HG03066 (cell line): ENCODE measurements around the gene CDH22.

Experiments used
- ATAC-seq: cut with Tn5 transposase; IDR thresholded peaks from one replicate; pipeline ENCODE4 v1.9.1; 2021; ENCODE audit warnings: low read depth; ENCODE audit not compliant: unreplicated experiment

Gene CDH22

DNA sequence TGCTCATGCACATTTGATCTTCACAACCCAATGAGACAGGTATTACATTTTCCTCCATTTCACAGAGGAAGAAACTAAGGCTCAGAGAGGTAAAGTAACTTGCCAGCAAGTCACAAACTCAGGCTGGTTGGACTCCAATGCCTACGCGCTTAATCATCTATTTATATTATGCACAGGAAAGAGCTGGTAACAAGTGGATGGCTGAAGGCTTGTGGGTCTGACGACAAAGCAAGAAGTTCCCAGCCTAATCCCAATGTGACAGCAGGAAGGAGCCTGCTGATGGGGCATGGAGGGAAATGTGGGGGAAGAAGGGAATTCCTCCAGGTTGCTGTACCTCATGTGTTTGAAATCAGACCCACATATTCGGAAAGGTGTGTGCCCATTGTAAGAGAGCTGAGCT, 3.9 kb downstream of the CDH22 start:
- ATAC-seq = no peak

DNA sequence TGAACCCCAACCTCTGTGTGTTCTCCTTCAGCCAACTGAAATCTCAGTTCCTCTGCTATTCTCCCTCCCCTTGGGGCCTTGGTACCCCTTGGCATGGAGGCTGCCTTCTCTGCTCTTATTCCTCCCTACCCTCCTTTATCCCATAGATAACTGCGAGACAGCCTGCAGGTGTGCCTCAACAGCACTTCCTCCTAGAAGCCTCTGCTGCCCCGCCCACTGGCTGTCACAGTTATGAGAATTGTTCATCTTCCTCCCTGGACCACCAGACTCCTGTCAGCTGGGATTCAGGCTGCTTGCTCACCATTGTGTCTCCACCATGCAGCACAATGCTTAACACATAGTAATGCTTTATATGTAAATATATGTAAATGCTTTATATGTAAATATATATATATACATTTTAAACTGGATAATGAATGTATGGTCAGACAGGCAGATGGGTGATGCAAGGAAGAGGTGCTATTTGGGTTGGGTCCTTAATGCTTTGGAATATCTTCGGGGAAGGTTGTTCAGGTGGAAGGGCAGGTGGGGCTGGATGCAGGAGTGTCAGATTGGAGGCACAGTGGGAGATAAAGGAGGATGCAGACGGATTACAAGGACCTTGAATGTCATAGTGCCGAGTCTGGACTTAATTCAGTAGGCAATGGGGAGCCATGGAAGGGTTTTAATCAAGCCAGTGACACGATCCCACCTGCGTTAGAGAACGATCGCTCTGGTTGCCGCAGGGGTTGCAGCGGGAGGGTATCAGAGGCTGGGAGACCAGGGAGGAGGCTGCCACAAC, 4.9 kb downstream of the CDH22 start:
- ATAC-seq = no peak

DNA sequence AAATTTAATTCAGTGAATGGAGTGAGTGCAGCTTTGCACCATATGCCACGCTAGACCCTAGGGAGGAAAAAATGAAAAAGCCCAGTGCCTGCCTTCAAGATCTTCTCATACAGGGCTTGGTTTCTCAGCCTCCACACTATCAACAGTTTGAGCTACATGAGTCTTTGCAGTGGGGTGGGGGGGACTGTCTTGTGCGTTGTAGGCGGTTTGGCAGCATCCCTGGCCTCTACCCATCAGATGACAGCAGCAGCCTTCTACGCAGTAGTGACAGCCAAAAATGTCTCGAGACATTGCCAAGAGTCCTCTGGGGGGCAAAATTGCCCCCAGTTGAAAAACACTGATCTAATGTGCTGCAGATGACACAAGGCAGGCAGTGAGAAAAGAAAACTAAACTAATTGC, 6.2 kb downstream of the CDH22 start:
- ATAC-seq = no peak

DNA sequence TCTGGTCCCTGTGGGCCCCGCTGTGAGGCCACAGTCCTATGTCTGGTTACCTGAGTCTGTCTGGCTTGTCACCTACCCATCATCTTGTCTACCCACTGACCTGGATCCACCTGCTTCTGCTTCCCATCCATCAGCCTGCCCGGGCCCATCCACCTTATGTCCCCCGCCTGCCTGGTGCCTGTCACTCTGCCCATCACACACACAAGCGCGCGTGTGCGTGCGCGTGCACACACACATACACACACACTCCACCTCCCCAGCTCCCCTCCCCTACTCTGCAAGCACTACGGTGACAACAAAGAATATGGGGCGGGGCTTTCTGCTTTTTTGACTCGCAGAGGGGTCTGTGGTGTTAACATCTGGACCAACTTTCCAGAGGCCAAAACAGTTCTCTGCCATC, 8.0 kb downstream of the CDH22 start:
- no peak for ATAC-seq

DNA sequence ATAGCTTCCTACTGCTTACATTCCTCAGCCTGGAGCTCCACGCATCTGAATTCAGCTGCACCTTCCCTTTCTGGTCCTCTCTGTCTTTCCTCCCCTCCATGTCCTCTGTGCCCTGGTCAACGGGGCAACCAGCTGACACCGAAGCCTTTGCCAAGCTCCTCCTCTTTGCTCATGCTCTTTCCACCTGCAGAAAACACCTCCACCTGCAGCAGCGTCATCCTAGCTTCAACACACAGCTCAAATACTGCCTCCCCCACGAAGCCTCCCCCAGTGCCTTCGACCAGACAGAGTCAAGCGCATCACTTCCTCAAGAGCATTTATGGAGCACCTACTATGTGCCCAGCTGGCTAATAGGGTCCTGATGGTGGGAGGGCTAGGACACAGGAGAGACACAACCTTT, 9.2 kb downstream of the CDH22 start:
- no peak for ATAC-seq

DNA sequence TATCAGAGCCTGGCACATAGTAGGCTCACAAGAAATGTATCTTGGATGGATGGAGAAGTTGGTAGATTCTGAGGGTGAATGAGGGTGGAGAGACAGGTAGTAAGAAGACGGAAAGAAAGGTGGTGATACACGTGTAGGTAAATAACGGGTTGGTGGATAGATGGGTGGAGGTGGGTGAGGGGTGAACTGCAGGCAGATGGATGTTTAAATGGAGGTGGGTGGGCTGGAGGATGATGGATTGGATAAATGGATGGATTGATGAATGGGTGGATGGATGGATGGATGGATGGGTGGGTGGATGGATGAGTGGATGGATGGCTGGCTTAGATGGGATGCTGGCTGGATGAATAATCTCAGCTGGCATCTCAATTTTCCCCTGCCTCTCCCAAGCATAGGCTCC, 9.9 kb downstream of the CDH22 start:
- no peak for ATAC-seq

DNA sequence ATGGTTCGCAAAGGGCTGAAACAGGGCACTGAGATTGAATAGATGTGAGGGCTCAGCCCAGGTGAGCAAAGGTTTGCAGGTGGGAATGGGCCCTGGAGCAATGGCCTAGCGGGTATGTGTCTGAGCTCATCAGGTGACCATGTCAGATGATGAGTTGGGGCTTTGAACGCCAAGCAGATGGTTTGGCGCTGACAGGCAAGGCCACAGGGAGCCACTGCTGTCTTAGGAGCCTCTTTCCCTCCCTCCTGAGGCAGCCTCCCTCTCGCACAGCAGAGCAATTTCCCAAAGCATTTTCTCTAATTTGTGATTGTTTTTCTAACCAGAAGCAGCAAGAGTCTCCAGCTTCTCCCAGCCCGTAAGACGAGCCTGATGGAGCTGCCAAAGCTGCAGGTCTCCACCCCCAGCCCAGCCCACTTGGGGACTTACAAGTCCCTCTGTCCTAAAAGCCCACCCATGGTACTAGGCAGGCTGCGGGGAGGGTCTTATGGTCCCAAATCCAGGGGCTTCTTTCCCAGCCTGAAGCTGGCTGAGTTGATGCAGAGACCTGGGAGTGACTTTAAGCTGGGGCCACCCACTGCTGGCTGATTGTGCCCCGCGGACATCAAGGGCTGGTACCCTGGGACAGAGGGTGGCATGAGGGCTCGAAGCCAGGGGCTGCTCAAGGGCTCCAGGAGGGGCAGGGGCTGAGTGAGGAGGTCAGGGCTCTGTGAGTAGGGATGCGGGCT, 11.6 kb downstream of the CDH22 start:
- ATAC-seq = no peak

DNA sequence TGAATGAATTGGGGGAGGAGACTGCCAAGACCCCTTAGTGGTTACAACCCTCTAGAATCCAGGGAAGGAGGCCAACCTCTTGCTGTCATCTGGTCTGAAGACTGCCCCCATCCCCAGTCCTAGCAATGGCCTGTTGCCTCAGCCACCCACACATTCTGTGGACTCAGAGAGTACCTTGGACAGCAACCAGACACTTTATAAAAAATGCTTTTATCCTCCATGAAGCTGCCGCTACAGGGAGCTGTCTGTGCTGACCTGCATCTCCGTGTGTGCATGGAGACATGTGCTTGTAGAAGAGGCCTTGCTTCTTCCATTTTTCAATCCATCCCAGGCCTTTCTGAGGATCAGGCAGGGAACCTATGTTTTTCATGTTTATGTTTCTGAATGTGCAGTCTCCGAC, 15.2 kb downstream of the CDH22 start:
- ATAC-seq = no peak

DNA sequence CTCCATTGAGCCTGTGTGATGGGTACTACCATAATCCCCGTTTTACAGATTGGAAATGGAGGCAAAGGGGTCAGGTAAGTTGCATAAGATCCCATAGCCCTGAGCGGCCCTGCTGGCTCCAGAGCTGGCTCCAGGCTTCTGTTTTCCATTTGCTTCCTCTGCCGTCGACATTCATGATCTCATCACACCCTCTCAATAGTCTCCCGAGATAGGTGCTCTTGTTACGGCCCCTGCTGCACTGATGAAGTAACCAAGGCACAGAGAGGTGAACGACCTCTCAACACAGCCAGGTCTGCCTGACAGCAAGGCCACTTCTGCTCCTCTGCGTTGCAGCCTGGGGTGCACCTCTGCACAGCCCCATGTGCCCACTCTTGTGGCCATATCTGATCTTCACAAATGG, 16.9 kb downstream of the CDH22 start:
- ATAC-seq = no peak

DNA sequence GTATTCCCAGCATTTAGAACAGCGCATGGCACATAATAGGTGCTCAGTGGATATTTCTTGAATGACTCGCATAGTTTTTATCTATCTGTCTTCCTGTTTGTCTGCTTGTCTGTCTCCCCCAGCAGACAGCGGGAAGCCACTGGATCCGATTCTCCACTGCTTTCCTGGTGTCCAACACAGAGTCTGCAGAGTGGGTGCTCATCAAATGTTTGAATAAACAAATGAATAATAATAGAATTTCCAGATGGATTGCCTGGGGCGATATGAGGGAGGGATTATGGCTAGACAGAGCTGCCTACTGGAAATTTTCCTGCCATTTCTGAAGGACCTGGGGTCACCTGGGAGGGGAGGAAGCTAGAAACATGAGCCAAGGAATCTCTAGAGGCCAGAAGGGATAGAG, 18.9 kb downstream of the CDH22 start:
- ATAC-seq = no peak

DNA sequence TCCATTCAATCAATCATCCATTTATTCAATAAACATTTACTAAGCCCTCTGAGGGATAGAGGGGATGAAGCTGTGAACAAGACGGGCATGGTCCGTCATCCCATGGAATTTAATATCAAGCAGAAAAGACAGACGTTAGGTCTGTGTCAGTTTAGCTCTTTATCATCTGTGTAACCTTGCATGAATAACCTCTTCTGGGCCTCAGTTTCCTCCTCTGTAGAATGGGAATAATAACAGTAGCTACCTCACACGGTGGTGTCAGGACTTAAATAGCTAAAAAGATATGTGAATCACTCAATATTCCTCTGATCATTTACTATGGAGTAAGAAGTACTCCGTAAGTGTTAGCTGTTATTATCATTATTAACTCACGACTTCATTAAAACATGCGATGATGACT, 21.3 kb downstream of the CDH22 start:
- no peak for ATAC-seq

DNA sequence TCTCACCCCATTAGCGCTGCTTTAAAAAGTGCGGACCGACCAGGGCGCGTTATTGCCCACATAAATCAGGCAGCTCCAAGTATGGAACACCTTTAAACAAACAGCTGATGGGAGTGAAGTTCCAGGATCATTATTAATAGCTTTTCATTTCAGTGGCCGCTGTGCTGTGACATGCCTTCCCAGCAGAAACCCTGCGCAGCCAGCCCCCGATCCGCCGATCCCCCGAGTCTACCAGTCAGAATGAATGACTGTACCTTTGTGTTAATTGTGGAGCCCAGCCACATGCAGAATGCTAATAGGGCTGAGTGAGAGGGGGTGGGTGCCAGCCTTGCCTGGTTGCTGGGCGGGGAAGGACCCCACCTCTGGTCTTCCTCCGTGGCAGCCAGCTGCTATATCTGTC, 21.9 kb downstream of the CDH22 start:
- ATAC-seq = no peak

DNA sequence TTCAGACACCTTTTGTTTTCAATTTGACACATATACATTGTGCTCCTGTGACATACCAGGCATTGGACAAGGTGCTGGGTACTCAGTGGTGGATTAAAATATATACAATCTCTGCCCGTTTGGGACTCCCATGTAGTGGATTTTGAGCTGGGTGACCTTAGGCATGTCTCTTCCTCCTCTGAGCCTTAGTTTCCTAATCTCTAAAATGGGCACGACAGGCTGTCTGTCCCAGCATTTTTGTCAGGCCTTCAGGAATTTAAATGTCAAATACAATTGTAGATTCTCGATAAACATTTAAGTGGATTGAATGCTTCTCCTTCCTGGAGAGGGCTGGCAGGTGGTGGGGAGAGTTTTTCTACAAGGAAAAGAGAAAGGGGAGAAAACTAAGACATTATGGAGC, 22.6 kb downstream of the CDH22 start:
- ATAC-seq = no peak

DNA sequence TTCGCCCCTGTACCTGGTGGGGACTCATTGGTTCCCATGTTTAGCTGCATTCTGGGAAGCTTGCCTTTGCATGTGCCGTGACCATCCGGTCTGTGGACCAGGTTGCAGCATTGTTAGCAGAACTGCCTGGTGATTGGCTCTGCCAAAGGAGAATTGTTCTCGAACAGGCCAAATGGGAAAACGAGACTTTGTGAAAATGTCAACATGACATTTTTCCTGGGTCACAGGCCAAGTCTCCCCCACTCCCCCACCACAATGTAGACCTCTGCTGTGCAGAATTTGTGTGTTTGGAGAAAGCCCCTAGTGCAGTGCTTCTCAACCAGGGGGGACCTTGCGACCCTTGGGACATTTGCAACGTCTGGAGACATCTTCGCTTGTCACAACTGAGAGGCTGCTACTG, 23.2 kb downstream of the CDH22 start:
- ATAC-seq = no peak

DNA sequence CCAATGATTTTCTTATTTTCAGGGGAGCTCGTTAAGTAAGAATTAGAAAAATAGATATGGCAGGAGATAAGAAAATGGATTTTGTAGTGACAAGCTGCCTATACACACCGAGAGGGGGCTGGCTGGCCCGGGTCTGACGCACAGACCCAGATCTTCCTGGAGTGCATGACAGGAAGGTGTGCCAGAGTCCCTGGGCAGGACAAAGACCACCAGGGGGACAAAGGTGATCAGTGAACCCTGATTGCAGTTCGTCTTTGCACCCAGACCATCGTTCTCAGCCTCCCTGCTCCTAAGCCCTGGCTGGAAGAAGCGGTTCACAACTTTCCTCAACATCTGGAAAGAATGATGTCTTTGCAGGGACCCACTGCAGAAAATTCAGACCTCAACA, 24.3 kb downstream of the CDH22 start:
- ATAC-seq = no peak

DNA sequence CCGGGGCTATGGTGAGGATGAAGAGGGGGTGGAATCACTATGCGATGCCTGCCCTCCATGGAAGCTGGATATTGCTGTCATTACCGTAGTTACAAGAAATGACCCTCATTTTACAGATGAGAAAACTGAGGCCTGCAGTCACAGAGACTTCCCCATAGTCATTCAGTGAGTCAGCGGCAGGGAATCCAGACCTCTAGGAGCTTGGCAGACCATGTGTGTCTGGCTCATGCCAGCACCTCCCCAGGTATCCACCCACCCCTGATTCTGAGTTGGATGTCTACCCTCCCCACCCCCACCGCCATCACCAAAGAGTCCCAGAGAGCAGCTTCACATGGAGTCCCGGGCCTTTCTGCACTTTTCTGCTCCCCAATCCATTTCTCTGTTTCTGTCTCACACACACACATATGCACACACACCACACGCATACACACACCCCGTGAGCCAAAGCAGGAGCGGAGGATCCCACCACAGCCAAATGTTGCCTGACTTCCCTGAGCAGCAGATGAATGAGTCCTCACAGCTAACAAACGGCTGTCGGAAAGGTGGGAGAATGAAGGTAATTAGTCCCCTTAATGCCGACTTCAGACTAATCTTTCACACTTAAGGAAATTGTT, 24.8 kb downstream of the CDH22 start:
- ATAC-seq = no peak

DNA sequence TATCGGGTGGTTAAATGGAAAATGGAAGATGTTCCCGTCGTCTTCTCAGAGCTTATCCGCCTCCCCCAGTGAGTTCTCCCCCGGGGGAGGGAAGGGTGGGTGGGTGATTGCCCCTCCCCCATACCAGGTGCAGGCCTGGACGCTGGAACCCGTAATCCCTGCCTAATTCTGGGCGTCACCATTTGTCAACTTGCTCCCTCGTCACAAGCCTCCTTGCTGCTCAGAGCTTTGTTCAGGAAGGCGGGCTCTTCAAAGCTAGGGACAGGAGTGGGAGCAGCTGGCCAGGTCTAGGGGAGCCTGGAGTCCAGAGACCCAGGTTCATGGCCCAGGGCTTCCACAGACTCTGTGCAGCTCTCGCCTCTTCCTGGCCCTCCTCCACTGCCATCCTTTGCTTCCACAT, 25.6 kb downstream of the CDH22 start:
- no peak for ATAC-seq

DNA sequence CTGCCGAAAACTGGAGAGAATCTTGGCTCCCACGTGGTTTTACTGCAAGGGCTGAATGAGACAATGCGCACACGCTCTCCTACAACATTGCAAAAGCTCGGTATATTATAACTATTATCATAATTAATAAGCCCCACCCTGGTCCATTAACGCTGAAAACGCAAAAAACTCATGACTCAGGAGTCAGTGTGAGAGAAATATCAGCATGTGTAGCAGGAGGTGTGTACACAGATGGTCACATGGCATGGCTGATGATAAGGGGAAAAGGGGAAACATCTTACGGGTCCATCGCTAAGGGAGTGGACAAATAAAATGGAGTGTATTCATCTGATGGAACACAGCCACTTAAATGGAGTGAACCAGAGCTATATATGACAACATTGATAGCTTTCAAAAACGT, 29.2 kb downstream of the CDH22 start:
- no peak for ATAC-seq

DNA sequence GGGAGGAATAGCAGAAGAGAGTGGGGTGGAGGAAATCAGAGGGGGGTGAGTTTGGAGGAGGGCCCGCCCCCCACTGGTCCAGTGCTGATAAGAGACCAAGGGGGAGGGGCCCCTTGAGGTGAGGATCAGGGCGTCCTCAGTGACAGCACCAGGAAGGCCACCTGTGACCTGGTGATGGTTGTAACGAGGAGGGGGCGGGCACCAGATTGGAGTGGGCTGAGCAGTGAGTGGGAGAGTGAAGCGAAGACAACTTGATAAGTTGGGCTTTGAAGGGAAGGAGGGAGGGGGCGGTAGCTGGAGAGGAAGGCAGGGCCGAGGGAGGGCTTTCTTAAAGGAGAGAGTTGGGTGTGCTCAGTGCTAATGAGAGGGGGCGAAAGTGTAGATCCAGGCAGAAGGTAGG, 30.7 kb downstream of the CDH22 start:
- no peak for ATAC-seq

DNA sequence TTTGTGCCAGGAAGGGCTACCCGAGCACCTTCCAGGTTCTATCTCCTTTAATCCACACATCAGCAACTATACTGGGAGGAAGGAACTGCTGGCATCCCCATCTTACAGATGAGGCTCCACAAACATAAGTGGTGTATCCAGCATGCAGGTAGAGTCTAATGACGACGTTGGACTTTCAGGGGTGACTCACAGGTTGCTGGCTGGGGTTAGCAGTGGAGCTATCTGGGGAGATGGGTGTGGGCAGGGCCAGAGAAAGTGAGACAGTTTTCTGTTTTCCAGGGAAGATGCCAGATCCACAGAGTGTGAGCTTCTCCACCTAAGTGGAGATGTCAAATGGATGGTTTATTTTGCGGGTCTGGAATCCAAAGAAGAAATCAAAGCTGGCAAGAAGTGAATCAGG, 31.8 kb downstream of the CDH22 start:
- ATAC-seq = no peak

DNA sequence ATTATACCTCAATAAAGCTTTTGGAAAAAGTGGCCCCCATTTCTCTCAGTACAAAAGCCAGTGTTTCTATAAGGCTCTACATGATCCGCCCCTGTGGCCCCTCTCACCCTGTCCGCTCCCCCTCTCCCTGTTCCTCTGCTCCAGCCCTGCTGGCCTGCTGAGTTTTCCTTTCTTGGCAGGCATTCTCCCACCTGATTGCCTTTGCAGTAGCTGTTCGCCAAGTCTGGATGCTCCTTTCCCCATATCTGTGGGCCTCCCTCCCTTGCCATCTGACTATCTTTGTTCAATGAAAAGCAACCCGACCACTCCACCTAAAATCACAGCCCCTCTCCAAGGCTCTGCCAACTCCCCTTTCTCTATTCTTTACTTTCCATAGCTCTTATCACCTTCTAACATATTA, 33.2 kb downstream of the CDH22 start:
- no peak for ATAC-seq

DNA sequence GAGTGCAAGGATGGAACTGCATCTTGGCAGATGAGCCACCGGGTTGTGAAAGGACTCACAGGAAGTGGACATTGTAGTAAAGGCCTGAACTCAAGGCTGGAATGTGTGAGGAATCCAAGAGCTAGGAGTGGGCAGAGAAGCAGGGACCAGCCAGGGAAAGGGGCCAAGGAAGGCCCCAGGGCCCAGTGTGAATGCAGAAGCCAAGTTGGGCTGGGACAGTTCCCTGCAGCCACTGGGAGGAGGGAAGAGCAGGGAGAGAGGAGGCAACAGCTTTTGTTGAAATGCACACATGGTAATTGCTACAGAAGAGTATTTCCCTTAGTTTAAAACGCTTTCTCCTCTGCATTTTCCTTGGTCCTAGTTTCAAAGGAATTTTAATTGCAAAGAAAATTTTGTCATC, 34.6 kb downstream of the CDH22 start:
- ATAC-seq = no peak
